Neural cell (in vitro differentiated cells): ENCODE results near the gene BET1L.
A peak's percentile ranks its signal among the peaks of the same experiment; 100 is the strongest.

Source experiments
- MXI1 ChIP-seq: fragments of 450-650 bp; conservative IDR thresholded peaks from 2 replicates; pipeline ENCODE4 v1.6.1; 2014; ENCODE audit warnings: antibody characterized with exemption, mild to moderate bottlenecking; ENCODE audit not compliant: poor library complexity, severe bottlenecking
- TAF1 ChIP-seq: IDR thresholded peaks from 2 replicates; pipeline ENCODE4 v1.6.1; 2012; ENCODE audit warnings: low read depth

- peak; percentile 86 for TF ChIP-seq MXI1
- no peak for TF ChIP-seq TAF1
Observed at GRCh38 chr11:236774-237767, 29.9 kb upstream of the BET1L start, which contains the start of gene PSMD13.
